HAP-1 (cell line): ENCODE data around the gene SCAMP1.
"Not testable (repeated sequence)": the region's sequence is repeated elsewhere in the genome, so short reads cannot be mapped to it uniquely, and the experiment has no call there.

Source experiments
- DNase-seq, 2 experiments: peaks; one replicate each; pipeline ENCODE4 v3.0.0-alpha.2; 2016 to 2020; ENCODE audit warnings: low spot score in 2 of 2
- H3K27me3 ChIP-seq: fragments of 250-450 bp; sonication (Bioruptor Pico); 2 replicates; pipeline ENCODE4 v1.5.1; 2020; ENCODE audit warnings: low read depth, mild to moderate bottlenecking, moderate library complexity
- H3K36me3 ChIP-seq: fragments of 250-450 bp; sonication (Bioruptor Pico); replicated peaks from 2 replicates; pipeline ENCODE4 v1.5.1; 2020; ENCODE audit warnings: mild to moderate bottlenecking
- H3K4me1 ChIP-seq: fragments of 250-450 bp; sonication (Bioruptor Pico); 2 replicates; pipeline ENCODE4 v1.5.1; 2020; ENCODE audit warnings: mild to moderate bottlenecking
- H3K4me3 ChIP-seq: fragments of 250-450 bp; sonication (Bioruptor Pico); 2 replicates; pipeline ENCODE4 v1.5.1; 2020; ENCODE audit warnings: mild to moderate bottlenecking, moderate library complexity
- H3K9me3 ChIP-seq: fragments of 250-450 bp; sonication (Bioruptor Pico); 2 replicates; pipeline ENCODE4 v1.5.1; 2020; ENCODE audit warnings: mild to moderate bottlenecking, moderate library complexity
- in situ Hi-C: fragments of 300-500 bp; cut with MboI; formaldehyde crosslinking; loops from 3 replicates; pipeline ENCODE4 v1.14.3; 2020; ENCODE audit warnings: low sequenced_read_pairs, inconsistent platforms, mixed read lengths

Gene SCAMP1

DNA sequence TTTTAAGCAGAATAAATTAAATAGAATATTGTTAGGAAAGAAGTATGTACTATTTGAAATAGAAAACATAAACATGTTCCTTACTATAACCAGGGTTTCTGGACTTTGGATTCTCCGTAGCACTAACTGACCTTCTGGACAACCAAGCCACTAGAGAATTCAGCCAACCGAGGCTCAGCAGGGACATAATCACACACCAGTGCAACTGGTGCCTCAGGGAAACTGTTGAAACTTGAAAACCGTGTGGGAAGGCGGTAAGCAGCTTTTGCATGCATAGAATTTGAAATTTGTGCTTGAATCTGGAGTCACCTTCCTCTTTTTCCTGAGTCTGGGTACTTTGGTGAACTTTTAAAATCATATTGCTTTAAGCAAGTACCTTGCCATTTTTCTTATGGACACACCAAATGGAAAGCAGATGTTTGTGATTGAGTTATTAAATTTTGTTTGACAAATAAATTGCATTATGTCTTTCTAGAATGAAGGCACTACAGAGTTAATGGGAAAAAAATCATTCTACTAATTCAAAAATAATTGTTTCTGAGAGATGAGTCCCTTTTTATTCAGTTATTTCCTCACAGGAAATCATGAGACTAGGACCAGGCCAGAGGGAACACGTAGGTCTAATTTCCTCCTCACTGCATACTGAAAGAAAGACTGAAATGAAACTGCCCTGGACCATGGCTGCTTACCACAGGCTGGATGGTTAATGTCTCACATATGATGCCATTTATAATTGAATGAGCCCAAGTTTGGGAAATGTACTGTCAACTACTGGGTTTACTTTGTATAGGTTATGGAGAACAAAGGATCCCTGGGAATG is 20.6 kb upstream of the SCAMP1 start:
- in situ Hi-C loops = no loop called here
- Histone ChIP-seq H3K4me1 (peaks cover 13% of the 10 kb centered on the region), H3K9me3 (no peaks in the 10 kb centered on the region; the same call in 1 of the 2 replicates), H3K4me3 (no peak overlapping the region), H3K27me3 (no peaks in the 10 kb centered on the region), H3K36me3 (no peaks in the 10 kb centered on the region)
- DNase-seq = no peak

- Histone ChIP-seq H3K27me3 (no peaks in the 10 kb centered on the region), H3K9me3 (no peaks in the 10 kb centered on the region; the same call in 1 of the 2 replicates), H3K4me3 (no peak overlapping the region), H3K36me3 (no peaks in the 10 kb centered on the region), H3K4me1 (peaks cover 13% of the 10 kb centered on the region)
- peak in 1 of 2 experiments; percentile 92 for DNase-seq
- in situ Hi-C loops = no loop called here
These were observed 19.0 kb upstream of the SCAMP1 start for GRCh38 chr5:78341440-78341839.

- Histone ChIP-seq H3K27me3 (no peaks in the 10 kb centered on the region), H3K9me3 (no peaks in the 10 kb centered on the region), H3K4me1 (peaks cover 13% of the 10 kb centered on the region), H3K4me3 (no peak overlapping the region), H3K36me3 (no peaks in the 10 kb centered on the region)
- in situ Hi-C loops = no loop called here
- no peak for DNase-seq
These were observed 14.9 kb upstream of the SCAMP1 start for GRCh38 chr5:78345485-78345884.

DNA sequence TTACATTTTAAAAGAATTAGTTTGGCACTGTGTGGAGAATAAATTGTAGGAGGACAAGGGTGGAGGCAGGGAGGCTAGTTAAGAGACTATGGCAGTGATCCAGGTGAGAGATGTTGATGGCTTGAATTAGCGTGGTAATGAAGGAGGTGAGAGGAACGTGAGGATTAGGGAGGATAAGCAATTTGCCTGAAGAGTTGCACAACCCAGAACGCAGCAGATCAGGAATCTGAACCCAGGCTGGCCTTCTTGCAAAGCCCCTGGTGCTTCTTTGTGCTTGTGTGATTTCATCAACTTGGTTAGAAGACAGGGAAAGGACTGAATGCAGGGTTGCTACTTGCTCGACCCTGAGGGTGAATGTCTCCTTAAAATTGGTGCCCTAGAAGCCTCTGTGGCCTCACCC is 6.9 kb upstream of the SCAMP1 start:
- peaks cover 13% of the 10 kb centered on the region for H3K4me1 ChIP-seq
- H3K36me3 ChIP-seq = no peaks in the 10 kb centered on the region
- no peaks in the 10 kb centered on the region for H3K27me3 ChIP-seq
- in situ Hi-C loops = no loop called here
- no peaks in the 10 kb centered on the region for H3K9me3 ChIP-seq
- DNase-seq = no peak
- no peak overlapping the region for H3K4me3 ChIP-seq

GRCh38 chr5:78354066-78354670 is 6.2 kb upstream of the SCAMP1 start:
- DNase-seq = no peak
- no peaks in the 10 kb centered on the region for H3K9me3 ChIP-seq
- H3K4me3 ChIP-seq = no peak overlapping the region
- in situ Hi-C loops = no loop called here
- no peaks in the 10 kb centered on the region for H3K36me3 ChIP-seq
- H3K27me3 ChIP-seq = no peaks in the 10 kb centered on the region
- H3K4me1 ChIP-seq = peaks cover 15% of the 10 kb centered on the region

- in situ Hi-C loops = loop anchor here (5.0 kb wide), 1 partner anchor 58 kb away; no protein-coding TSS in a partner anchor
- no peaks in the 10 kb centered on the region for H3K36me3 ChIP-seq
These were observed 4.9 kb upstream of the SCAMP1 start for GRCh38 chr5:78355561-78355960.

GRCh38 chr5:78359455-78359830 is 974 bp upstream of the SCAMP1 start:
- H3K27me3 ChIP-seq, H3K9me3 ChIP-seq, DNase-seq, H3K36me3 ChIP-seq: not testable (repeated sequence)
- Histone ChIP-seq H3K4me3 (peak overlapping the region; percentile 92), H3K4me1 (peaks cover 40% of the 10 kb centered on the region)
- in situ Hi-C loops = loop anchor here (5.0 kb wide), 1 partner anchor 62 kb away; no protein-coding TSS in a partner anchor

More at GRCh38 chr5:78355561-78355960, 4.9 kb upstream of the SCAMP1 start:
- no peak for DNase-seq
- Histone ChIP-seq H3K9me3 (no peaks in the 10 kb centered on the region), H3K27me3 (no peaks in the 10 kb centered on the region), H3K4me1 (peaks cover 20% of the 10 kb centered on the region), H3K4me3 (no peak overlapping the region)

DNA sequence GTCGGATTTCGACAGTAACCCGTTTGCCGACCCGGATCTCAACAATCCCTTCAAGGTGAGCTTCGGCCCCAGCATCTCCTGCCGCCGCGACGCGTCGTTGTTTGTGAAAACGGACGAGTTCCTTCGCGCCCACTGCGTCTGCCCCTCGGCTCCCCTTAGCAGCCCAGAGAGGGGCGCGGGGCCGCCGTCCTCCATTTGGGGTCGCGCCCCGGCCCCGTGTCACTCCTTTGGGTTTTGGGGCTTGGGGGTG is 182 bp downstream of the SCAMP1 start:
- Histone ChIP-seq H3K9me3 (no peaks in the 10 kb centered on the region), H3K27me3 (no peaks in the 10 kb centered on the region), H3K4me1 (peaks cover 38% of the 10 kb centered on the region), H3K4me3 (peak overlapping the region; percentile 92), H3K36me3 (no peaks in the 10 kb centered on the region)
- in situ Hi-C loops = no loop called here
- DNase-seq = no peak

GRCh38 chr5:78360924-78361630 is 660 bp downstream of the SCAMP1 start:
- no peaks in the 10 kb centered on the region for H3K9me3 ChIP-seq
- no peaks in the 10 kb centered on the region for H3K27me3 ChIP-seq
- H3K36me3 ChIP-seq = no peaks in the 10 kb centered on the region
- in situ Hi-C loops = no loop called here
- peak; percentile 40 to 56 for DNase-seq
- peak overlapping the region; percentile 92 for H3K4me3 ChIP-seq
- peaks cover 34% of the 10 kb centered on the region for H3K4me1 ChIP-seq

- peaks cover 33% of the 10 kb centered on the region for H3K4me1 ChIP-seq
- in situ Hi-C loops = no loop called here
These were observed 1.2 kb downstream of the SCAMP1 start for GRCh38 chr5:78361631-78361993.

GRCh38 chr5:78362220-78362619 is 1.8 kb downstream of the SCAMP1 start:
- no peaks in the 10 kb centered on the region for H3K36me3 ChIP-seq
- peak overlapping the region; percentile 92 for H3K4me3 ChIP-seq
- DNase-seq = no peak
- no peaks in the 10 kb centered on the region for H3K27me3 ChIP-seq
- H3K4me1 ChIP-seq = peaks cover 33% of the 10 kb centered on the region
- in situ Hi-C loops = no loop called here
- H3K9me3 ChIP-seq = no peaks in the 10 kb centered on the region

More at GRCh38 chr5:78361631-78361993, 1.2 kb downstream of the SCAMP1 start:
- H3K9me3 ChIP-seq = no peaks in the 10 kb centered on the region
- H3K27me3 ChIP-seq = no peaks in the 10 kb centered on the region
- H3K36me3 ChIP-seq = no peaks in the 10 kb centered on the region
- H3K4me3 ChIP-seq = peak overlapping the region; percentile 92
- DNase-seq = no peak

- Histone ChIP-seq H3K4me1 (peaks cover 27% of the 10 kb centered on the region), H3K27me3 (no peaks in the 10 kb centered on the region), H3K36me3 (no peaks in the 10 kb centered on the region), H3K9me3 (no peaks in the 10 kb centered on the region), H3K4me3 (no peak overlapping the region)
- in situ Hi-C loops = no loop called here
- DNase-seq = no peak
These were observed 3.6 kb downstream of the SCAMP1 start for GRCh38 chr5:78364005-78364404.

DNA sequence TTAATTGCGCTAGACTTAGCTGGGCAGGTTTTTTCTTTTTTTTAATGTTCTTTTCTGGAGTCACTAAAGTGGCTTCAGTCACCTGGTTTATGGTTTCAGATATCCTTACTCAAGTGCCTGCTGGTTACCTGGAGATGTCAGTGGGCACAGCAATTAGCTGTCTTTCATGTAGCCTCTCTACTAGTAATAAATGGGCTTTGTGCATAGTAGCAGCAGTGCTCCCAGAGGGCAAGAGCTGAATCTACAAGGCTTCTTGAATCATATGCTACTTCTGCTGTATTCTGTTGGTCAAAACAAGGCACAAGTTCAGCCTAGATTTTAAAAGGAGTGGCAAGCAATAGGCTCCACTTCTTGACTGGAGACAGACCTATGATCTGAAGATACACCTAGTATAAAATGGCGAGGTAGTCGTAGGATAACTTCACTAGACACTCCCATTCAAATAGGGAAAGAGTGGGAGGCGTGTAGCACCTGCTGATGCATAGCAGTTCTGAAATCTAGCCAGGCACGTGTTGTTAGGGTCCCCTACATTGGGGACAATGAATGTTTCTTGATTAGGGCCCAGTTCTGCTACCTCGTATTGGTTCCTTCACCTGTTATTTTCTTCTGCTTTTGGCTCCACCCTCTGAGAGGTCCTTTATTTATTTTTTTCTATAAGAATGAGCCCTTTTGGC is 7.0 kb downstream of the SCAMP1 start:
- no peaks in the 10 kb centered on the region for H3K27me3 ChIP-seq
- H3K4me1 ChIP-seq = peaks cover 10% of the 10 kb centered on the region
- in situ Hi-C loops = no loop called here
- no peak for DNase-seq
- H3K4me3 ChIP-seq = no peak overlapping the region
- H3K9me3 ChIP-seq = no peaks in the 10 kb centered on the region
- H3K36me3 ChIP-seq = no peaks in the 10 kb centered on the region

- Histone ChIP-seq H3K4me1 (no peaks in the 10 kb centered on the region; the same call in 1 of the 2 replicates), H3K4me3 (no peak overlapping the region), H3K36me3 (no peaks in the 10 kb centered on the region), H3K27me3 (no peaks in the 10 kb centered on the region), H3K9me3 (no peaks in the 10 kb centered on the region)
- DNase-seq = no peak
- in situ Hi-C loops = no loop called here
These were observed 9.3 kb downstream of the SCAMP1 start for GRCh38 chr5:78369680-78370079.
